GM21360 (cell line): ENCODE data around the gene HOXD11.

Experiments used
- ATAC-seq: cut with Tn5 transposase; IDR thresholded peaks from one replicate; pipeline ENCODE4 v1.9.1; 2021; ENCODE audit warnings: mild to moderate bottlenecking, moderate library complexity; ENCODE audit not compliant: unreplicated experiment

The HOXD11 gene

DNA sequence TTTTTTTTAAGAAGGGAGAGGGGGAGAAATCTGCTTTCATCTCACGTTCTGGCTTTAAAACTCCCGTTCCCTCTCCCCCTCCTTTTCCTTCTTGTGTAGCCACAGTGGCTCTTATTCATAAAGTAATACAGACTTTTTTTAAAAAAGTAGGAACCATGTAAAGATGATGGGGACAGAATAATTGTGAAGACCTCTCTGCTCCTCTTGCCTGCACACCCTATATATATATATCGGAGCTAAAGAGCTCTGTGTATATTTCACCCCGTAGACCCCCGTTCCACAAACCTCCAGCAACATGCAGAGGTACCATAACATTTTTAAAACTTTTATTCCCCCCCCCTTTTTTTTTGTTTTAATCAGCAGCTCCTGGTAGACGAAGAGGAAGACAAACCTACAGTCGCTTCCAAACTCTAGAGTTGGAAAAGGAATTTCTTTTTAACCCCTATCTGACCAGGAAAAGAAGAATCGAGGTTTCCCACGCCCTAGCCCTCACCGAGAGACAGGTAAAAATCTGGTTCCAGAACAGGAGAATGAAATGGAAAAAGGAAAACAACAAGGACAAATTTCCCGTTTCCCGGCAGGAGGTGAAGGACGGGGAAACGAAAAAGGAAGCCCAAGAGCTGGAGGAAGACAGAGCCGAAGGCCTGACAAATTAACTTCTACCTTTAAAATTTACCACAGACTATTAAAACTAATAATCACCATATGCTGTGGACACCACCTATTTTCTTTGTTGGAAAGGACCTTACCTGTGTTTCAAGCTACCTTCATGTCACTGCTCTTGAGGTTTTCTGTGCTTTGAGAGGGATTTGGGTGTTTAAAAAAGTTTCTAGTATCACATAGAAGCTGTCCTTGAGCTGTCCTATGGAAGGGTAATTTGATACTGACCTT is 24.1 kb downstream of the HOXD11 start:
- no peak for ATAC-seq

DNA sequence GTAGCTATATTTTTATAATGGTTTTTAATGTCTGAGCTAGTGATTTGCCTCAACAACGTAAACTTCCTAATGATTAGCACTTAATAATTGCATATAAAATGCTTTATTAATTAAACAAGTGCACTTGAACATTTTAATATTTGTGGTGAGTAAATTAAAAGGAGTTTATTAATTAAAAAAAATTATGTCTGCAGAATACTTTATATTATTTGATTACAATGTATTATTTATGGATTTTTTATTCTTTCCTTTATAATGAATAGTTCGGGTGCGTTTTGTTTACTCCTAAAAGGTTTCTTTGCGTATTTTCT is 24.7 kb downstream of the HOXD11 start:
- no peak for ATAC-seq

- no peak for ATAC-seq
Measured at GRCh38 chr2:176132205-176133171, 25.4 kb downstream of the HOXD11 start.

- no peak for ATAC-seq
Measured at GRCh38 chr2:176133389-176133788, 26.3 kb downstream of the HOXD11 start.

- no peak for ATAC-seq
Measured at GRCh38 chr2:176134035-176134434, 27.0 kb downstream of the HOXD11 start.

GRCh38 chr2:176135035-176135440 is 28.0 kb downstream of the HOXD11 start:
- no peak for ATAC-seq

- no peak for ATAC-seq
Measured at GRCh38 chr2:176136374-176137251, 29.5 kb downstream of the HOXD11 start.

- ATAC-seq: no peak
Measured at GRCh38 chr2:176137252-176137580, 30.1 kb downstream of the HOXD11 start.

GRCh38 chr2:176137906-176138305 is 30.8 kb downstream of the HOXD11 start:
- no peak for ATAC-seq

DNA sequence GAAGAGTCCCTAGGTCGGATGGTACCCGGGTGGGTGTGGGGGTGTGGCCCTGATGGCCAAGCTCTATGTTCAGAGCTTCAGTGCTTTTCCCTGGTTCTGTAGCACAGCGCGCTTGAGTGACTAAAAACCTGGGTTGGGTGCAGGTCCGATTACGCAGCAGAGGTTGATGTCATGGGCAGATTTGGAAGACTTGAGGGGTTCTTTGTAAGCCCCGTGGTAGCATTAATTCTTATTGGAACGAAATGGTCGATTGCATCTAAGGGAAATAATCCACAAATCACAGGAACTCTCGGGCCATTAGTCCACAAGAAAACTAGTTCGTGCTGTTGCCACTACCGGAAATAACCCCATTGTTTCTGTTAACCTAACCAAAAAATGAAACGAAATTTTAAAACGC is 31.4 kb downstream of the HOXD11 start:
- no peak for ATAC-seq

GRCh38 chr2:176138923-176139660 is 32.0 kb downstream of the HOXD11 start:
- no peak for ATAC-seq

- no peak for ATAC-seq
Measured at GRCh38 chr2:176139661-176140512, 32.8 kb downstream of the HOXD11 start.

DNA sequence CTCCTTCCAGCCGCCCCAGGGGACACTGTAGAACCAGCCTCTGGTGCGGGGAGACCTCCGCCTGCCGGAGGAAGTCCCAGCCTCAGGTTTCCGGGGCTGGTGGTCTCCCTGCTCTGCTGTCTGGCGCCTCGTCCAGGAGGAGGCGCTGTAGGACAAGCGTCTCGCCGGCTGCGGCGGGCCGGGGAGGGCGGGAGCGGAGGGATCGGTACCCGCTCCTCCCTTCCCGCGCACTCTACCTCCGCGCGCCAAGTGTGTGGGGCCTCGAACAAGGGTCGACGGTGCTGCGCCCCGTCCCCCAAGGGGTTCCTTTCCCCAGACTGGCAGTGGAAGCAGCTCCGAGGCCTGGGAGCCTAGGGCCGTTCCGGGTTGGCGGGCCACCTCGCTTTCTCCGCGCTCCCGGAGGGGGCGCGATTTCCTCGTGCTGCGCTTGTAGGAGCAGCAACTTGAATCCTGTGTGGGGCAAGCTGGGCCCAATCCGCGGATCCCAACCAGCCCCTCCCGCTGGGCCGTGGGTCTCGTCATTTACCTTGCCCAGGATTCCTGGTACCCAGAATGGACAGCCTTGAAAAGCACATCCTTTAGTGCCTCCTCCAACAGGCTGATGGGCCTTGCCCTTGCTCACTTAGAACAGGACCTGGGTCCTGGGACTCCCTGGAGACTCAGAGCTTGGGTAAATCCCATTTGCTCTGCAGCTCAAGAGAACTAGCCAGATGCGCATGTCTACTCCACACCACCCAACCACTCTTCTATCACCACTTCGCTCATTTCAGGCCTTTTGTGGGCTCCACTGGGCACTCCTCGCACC is 33.6 kb downstream of the HOXD11 start:
- ATAC-seq: peak; percentile 88

DNA sequence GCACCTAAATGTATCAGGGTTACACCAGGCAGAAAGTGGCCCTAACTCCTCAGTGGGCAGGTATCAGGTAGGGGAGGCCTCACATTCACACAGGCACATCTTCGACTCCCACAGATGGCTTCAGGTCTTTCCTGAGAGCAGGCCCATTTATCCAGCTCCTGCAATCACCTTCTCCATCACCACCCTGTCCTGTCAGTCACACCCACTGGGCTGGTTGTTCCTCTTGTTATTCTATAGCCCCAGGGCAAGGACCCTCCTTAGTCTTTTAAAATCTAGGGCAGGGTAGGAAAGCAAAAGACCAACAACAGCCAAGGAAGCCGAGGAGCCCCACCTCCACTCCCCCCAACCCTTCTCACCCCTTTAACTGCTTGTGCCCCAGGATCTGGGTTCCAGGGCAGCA is 35.2 kb downstream of the HOXD11 start:
- ATAC-seq: no peak

- ATAC-seq: no peak
Measured at GRCh38 chr2:176145085-176145969, 38.2 kb downstream of the HOXD11 start.

DNA sequence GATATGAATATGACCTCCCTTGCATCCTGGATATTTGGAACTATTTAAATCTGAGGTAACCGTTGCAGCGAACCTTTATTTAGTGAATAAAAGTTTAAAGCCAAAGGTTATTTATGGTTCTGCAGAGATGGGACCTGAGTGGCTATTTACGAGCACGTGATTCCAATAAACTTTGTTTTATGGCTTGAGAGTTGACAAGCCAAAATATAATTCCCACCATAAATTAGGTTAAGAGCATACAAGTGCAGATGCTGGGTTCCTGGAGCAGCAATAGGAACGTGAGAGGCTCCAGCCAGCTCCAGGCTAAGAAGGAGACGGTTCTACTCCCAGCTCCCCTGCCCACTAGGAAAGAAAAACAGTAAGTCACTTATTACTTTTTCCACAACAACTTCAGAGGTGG is 39.0 kb downstream of the HOXD11 start:
- ATAC-seq: no peak

DNA sequence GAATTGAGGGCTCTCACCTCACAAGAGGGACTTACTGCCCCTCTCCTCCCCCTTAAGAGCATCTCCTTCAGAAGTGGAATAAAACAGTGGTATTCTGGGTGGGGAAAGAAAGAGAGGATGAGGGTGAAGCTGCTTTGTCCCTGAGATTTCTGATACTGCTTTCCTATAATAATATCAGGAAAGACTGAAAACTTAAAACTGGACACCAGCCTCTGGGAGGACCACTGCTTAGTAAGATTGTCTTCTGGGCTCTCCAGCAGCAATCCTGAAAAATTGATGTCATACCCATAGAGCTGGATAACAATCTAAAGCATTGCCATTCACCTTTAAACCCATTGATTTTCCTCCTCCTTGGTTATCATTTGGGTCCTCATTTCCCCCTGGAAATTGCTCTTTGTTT is 39.6 kb downstream of the HOXD11 start:
- ATAC-seq: no peak
